Stomach (tissue), 4 donors: ENCODE data around the gene FAM228B.

ENCODE experiments used
- POLR2A ChIP-seq, 4 donors: fragments of 450-650 bp; IDR thresholded peaks; one replicate each; pipeline ENCODE4 v1.6.1; 2016; ENCODE audit warnings: antibody characterized with exemption in 4 of 4, control low read depth in 2 of 4, mild to moderate bottlenecking in 1 of 4, moderate library complexity in 1 of 4
- POLR2AphosphoS5 ChIP-seq, 3 donors: sonication (generic); formaldehyde crosslinking; IDR thresholded peaks; one replicate each; pipeline ENCODE4 v1.6.1; 2016; ENCODE audit warnings: antibody characterized with exemption in 3 of 3
- TF ChIP-seq, protein P1 (sequence below), 7 experiments: fragments of 450-650 bp in 4 of 7; fragments of 200-600 bp in 3 of 7; sonication (generic) in 3 of 7; IDR thresholded peaks; one replicate each; pipeline ENCODE4 v1.5.1; 2016 to 2019; ENCODE audit warnings: antibody characterized with exemption in 7 of 7, control low read depth in 2 of 7, mild to moderate bottlenecking in 1 of 7

- TF ChIP-seq, protein P1, sequence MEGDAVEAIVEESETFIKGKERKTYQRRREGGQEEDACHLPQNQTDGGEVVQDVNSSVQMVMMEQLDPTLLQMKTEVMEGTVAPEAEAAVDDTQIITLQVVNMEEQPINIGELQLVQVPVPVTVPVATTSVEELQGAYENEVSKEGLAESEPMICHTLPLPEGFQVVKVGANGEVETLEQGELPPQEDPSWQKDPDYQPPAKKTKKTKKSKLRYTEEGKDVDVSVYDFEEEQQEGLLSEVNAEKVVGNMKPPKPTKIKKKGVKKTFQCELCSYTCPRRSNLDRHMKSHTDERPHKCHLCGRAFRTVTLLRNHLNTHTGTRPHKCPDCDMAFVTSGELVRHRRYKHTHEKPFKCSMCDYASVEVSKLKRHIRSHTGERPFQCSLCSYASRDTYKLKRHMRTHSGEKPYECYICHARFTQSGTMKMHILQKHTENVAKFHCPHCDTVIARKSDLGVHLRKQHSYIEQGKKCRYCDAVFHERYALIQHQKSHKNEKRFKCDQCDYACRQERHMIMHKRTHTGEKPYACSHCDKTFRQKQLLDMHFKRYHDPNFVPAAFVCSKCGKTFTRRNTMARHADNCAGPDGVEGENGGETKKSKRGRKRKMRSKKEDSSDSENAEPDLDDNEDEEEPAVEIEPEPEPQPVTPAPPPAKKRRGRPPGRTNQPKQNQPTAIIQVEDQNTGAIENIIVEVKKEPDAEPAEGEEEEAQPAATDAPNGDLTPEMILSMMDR (IDR thresholded peaks at IDR 0.05) = no peak
- TF ChIP-seq POLR2AphosphoS5 (IDR thresholded peaks at IDR 0.05) (no peak), POLR2A (IDR thresholded peaks at IDR 0.05) (no peak)
These were observed 45.8 kb upstream of the FAM228B start for GRCh38 chr2:24077535-24077877.
